Neutrophil (primary cell): ENCODE results near the gene TRIM4.

Experiments used
- H3K27ac ChIP-seq: fragments of 200-600 bp; sonication (generic); 2 replicates; pipeline ENCODE4 v1.5.1; 2016; ENCODE audit warnings: mild to moderate bottlenecking, moderate library complexity
- H3K27me3 ChIP-seq: fragments of 200-600 bp; sonication (generic); 2 replicates; pipeline ENCODE4 v1.6.0; 2016; ENCODE audit warnings: mild to moderate bottlenecking
- H3K36me3 ChIP-seq: fragments of 200-600 bp; sonication (generic); 2 replicates; pipeline ENCODE4 v1.5.1; 2017
- H3K4me1 ChIP-seq, 2 experiments: fragments of 200-600 bp in 1 of 2; sonication (generic) in 1 of 2; 1 replicate in 1 of 2; 2 replicates in 1 of 2; pipeline versions ENCODE4 v1.5.1 to v1.6.1; 2013 to 2016; ENCODE audit warnings: low read depth in 1 of 2, low read length in 1 of 2, mild to moderate bottlenecking in 1 of 2, moderate library complexity in 1 of 2; ENCODE audit not compliant: control insufficient read depth in 1 of 2, insufficient read depth in 1 of 2
- H3K4me3 ChIP-seq, 2 experiments: fragments of 200-600 bp in 1 of 2; sonication (generic) in 1 of 2; 1 replicate in 1 of 2; 2 replicates in 1 of 2; pipeline ENCODE4 v1.5.1; 2013 to 2016; ENCODE audit warnings: low read depth in 1 of 2, low read length in 1 of 2, mild to moderate bottlenecking in 1 of 2, moderate library complexity in 1 of 2
- H3K9me3 ChIP-seq: fragments of 200-600 bp; sonication (generic); 2 replicates; pipeline ENCODE4 v1.5.1; 2016
- CTCF ChIP-seq: fragments of 200-600 bp; sonication (generic); IDR thresholded peaks from 2 replicates; pipeline ENCODE4 v1.5.1; 2016; ENCODE audit warnings: antibody characterized with exemption

The TRIM4 gene

DNA sequence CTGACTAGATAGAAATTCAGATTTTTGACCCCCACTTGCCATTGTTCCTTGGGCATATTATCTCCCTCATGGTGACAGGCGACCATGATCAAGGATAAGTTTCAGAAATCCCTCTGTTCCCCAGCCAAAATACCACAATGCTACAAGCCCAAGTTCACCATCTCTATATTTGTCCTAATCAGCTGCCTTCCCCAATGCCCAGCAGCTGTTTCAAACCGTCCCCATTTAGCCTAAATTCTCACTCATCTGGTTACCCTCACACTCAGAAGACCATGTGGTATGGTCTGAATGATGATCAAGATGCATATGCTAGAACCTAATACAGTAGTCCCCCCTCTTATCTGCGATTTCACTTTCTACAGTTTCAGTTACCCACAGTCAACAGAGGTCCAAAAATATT is 11.0 kb upstream of the TRIM4 start:
- Histone ChIP-seq H3K27ac (no peak overlapping the region), H3K9me3 (no peaks in the 10 kb centered on the region), H3K4me1 (no peaks in the 10 kb centered on the region), H3K27me3 (peaks cover 93% of the 10 kb centered on the region), H3K4me3 (no peak overlapping the region), H3K36me3 (no peaks in the 10 kb centered on the region)
- no peak for TF ChIP-seq CTCF

DNA sequence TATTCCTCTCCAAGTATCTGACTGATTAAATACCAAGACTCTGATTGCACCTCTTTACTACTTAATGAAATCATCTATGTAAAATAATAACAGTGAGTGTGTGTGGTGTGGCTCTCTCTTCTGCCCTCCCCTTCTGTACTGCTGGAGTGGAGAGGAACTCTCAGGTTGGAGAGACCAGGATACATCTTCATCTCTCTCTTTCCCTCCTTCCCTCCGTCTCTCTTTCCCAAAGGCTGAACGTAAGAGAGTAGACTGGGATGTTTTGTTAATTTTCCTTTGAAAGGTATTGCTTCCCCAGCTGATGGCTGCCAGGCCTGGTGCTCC is 10.4 kb upstream of the TRIM4 start:
- H3K36me3 ChIP-seq, result no peaks in the 10 kb centered on the region
- no peak for TF ChIP-seq CTCF
- H3K4me3 ChIP-seq, result no peak overlapping the region
- no peak overlapping the region for H3K27ac ChIP-seq
- no peaks in the 10 kb centered on the region for H3K9me3 ChIP-seq
- H3K4me1 ChIP-seq, result no peaks in the 10 kb centered on the region
- H3K27me3 ChIP-seq, result peaks cover 94% of the 10 kb centered on the region

DNA sequence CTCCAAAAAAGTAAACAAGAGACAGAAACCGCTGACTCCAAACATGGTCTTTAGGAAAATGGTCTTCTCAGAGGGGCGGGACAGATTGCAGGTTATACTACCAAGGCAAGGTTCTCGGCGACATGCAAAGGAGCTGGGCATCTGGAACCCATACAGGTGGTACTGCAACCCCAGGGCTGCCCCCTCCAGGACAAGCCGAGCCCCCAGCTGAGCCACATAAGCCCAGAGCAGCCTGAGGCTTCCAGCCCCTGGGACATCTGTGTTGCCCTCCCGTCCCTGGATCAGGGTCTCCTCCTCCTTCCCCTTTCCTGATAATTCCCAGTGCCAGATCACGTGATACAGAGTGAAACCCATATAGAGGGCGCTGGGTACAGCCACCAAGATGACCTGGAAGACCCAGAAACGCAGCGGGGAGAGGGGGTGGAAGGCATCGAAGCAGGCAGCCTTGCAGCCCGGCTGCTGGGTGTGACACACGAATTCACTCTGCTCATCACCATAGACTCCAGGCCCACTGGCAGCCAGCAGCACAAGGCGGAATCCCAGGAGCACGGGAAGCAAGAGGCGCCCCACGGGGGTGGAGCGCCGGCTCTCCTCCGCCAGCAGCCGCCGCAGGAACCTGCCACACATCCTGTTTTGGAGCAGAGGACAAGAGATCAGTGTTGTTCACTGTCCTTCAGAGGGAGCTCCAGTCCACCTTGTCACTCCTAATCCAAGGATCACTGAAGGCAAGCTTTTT is 9.8 kb upstream of the TRIM4 start, which contains the start of gene GJC3:
Gene GJC3, minus strand, starts transcription at position 627 of the 736 bp plus-strand sequence. Its CDS starts 0 bp downstream, at position 627.
- TF ChIP-seq CTCF, result no peak
- Histone ChIP-seq H3K4me1 (no peaks in the 10 kb centered on the region), H3K36me3 (no peaks in the 10 kb centered on the region), H3K27ac (no peak within 1 kb of the TSS), H3K27me3 (peaks cover 94% of the 10 kb centered on the region), H3K9me3 (no peaks in the 10 kb centered on the region), H3K4me3 (no peak within 1 kb of the TSS)

DNA sequence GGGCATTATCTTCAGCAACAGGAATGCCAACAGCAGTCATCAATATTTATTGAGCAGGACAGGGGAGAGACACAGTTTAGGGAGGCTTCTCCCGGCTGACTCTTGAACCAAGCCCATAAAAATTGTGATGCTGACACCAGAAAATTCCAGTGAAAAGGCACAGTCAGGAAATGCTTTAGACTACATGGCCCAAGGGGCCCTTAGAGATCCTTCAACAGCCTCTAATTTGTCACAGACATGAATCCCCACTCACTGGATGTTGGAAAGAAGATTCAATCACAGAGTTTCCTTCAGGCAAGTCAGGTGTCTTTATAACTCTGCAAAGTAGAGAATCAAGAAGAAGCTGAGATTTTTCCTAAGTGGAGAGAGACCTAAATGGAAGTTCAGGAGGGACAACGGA is 8.9 kb upstream of the TRIM4 start:
- no peaks in the 10 kb centered on the region for H3K4me1 ChIP-seq
- no peaks in the 10 kb centered on the region for H3K9me3 ChIP-seq
- no peak overlapping the region for H3K27ac ChIP-seq
- H3K4me3 ChIP-seq, result no peak overlapping the region
- no peaks in the 10 kb centered on the region for H3K36me3 ChIP-seq
- no peak for TF ChIP-seq CTCF
- H3K27me3 ChIP-seq, result peaks cover 96% of the 10 kb centered on the region

DNA sequence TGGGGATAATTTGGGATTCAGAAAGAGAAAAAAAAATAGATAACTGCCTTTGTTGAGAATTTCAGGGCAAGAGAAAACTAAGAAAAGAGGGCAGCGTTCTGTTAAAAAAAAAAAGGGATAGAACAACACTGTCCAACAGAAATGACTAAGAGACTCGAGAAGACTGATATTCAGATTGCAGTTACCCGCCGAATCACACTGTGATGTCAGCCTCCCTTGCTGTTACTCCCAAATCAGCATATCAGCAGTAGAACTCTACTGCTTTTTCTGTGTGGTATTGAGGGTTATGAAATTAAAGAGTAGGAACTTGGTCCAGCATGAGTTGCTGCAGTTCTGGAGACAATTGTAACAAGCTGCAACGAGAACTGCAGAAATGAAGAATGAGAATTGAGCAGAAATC is 8.2 kb upstream of the TRIM4 start:
- Histone ChIP-seq H3K4me1 (no peaks in the 10 kb centered on the region), H3K27ac (no peak overlapping the region), H3K36me3 (no peaks in the 10 kb centered on the region), H3K27me3 (peaks cover 96% of the 10 kb centered on the region), H3K9me3 (no peaks in the 10 kb centered on the region), H3K4me3 (no peak overlapping the region)
- no peak for TF ChIP-seq CTCF
